SIG-M5 treated with dmso at 0.1 percent for 504 hours (cell line): Measurements from ENCODE around the gene TENM3.

Experiments used
- DNase-seq: peaks from one replicate; lab custom pipeline; 2025; ENCODE audit not compliant: unreplicated experiment; lab: John Stamatoyannopoulos, UW

Gene TENM3

DNA sequence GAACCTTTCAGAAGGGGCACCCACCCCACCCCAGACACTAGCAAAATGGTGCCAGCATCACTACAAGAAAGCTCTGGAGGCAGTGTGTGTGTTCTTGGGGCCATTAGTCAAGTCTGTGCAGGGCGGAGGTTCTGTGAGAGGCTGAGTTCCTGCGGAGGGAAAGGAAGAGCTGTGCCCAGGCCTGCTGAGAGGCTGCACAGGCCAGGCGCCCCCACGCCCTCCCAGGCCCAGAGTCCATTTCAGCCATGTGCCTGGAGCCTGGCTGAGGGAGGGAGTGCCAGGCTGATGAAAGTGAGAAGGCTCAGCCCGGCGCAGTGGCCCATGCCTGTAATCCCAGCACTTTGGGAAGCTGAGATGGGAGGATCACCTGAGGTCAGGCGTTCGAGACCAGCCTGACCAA, 584.0 kb downstream of the TENM3 start:
- no peak for DNase-seq

DNA sequence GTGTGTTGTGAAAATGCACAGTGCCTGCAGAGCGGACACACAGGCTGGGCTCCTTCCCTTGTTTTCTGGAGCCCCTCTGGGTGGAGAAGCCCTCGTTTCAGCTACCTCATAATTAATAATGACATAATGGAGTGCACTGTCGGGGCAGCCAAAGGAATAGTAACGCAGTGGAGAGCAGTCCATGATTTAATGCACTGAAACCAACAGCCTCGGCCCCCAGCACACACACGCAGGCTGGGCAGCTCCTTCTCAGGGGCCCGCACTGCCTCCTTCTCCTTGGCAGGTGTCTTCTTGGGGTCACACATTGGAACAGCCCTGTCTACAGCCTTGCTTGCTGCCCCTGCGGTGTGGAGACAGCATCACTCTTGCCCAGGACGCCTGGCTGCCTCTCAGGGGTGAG, 584.8 kb downstream of the TENM3 start:
- DNase-seq = no peak

DNA sequence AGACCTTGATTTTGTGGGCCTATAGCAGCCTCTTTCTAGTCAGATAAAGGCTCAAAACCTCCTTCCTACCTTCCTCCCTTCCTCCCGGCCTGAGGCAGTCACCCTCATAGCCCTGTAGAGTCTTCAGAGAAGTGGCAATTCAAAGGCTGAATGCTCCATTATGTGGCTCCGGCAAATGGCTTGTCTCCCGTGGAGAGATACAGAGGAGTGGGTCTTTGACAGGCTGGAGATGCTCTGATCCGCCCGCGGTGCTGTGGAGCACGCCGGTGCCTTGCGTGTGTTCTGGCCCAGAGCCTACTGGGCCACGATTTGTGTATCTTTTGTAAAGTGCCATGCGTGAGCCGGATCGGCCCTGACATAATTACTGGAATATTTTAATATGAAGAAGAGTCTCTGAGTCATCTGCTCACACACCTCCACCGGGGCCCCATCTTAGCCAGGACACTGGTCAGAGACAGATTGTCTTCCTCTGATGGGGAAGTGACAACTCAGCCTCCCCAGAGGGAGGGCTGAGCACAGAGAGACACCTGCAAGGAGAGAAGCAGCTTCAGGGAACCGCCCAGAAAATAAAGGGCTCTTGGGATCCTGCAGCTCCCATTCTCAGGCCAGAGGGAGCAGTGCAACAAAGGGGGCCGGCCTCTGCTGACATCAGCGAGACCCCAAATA, 585.3 kb downstream of the TENM3 start:
- no peak for DNase-seq

DNA sequence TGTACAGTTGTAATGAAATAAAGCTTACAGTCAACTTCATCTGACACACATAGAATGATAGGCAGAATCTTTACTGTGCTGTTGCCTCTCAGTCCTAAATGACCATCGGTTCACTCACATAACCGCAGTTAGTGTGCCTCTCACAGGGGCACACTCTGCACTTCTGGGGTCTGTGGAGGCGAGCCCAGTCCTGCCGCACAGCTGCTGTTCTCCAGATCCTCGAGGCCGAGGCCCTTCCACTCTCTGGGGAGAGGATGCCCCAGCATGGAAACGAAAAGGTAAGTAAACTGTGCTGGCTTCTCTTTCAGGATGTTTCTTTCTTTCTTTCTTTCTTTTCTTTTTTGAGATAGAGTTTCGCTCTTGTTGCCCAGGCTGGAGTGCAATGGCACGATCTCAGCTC, 586.0 kb downstream of the TENM3 start:
- DNase-seq = no peak

DNA sequence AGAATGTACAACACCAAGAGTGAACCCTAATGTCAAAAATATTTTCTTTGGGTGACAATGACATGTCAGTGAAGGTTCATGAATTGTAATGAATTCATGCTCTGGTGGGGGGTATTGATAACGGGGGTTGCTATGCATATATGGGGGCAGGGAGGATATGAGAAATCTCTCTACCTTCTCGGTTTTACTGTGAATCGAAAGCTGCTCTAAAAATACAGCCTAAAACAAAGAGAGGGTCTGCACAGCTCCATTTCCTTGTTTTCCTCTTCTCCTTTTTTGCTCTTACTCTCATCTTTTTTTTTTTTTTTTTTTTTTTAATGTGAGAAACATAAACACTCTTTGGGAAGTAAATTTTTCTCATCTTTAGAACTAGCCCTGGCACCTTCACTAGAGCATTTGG, 588.2 kb downstream of the TENM3 start:
- DNase-seq = no peak

DNA sequence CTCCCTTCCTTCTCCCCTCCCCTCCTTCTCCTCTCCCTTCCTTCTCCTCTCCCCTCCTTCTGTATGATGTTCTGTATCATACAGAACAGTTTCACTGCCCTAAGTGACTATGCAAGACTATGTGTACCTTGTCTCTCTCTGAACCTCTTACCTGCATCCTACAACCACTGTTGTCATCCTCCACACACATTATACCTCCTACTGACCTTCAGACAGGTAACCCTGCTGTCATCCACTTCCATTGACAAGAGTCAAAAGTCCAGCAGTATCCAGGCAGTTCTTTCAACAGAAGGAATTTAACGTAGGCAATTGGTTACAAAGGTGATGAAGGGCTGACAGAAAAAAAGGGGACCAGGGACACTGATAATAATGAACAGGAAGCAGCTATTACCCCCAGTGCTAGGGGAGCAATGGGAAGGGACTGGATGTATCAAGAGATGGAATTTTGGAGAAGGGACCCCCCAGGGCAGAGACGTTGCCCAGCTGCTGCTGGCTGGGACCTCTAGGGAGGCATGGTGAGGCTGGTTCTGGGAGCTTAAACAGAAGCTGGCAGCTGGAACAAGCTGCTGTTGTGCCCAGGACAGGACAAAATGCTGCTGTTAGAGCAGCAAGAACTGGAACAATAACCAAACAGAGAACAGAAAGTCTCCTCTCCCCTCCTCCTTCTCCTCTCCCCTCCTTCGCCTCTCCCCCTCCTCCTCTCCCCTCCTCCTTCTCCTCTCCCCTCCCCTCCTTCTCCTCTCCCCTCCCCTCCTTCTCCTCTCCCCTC, 589.3 kb downstream of the TENM3 start:
- no peak for DNase-seq

DNA sequence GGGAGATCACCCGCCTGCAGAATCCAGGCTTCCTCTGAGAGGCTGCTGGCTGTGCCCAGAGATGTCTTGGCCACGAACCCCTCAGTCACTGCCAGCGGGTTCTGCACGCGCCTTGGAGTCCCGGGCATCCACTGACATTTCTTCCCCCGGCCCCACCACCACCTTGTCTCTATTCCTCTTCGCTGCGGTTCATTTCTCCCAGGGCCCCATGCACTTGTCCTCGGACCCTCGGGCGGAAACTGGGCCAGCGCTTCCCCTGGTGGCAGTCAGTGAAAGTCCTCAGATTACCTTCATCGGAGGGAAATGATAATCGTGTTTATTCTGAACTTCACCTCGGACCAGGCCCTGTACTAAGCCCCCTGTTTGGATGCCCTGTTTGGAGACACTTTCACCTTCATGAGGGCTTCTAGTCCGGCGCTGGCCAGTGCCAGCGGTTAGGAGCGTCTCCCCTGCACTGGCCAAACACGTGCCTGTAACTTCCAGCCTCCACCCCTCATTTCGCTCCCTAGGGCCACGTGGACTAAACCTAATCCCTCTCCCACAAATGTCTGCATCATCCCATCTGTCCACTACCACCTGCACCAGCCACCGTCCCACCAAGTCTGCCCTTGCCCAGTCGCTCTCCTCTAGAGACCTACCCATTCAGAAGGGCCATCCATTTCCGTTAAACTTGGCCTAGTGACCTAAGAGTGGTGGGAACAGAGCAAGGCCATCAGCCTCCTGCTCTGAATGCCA, 592.0 kb downstream of the TENM3 start:
- DNase-seq = no peak

DNA sequence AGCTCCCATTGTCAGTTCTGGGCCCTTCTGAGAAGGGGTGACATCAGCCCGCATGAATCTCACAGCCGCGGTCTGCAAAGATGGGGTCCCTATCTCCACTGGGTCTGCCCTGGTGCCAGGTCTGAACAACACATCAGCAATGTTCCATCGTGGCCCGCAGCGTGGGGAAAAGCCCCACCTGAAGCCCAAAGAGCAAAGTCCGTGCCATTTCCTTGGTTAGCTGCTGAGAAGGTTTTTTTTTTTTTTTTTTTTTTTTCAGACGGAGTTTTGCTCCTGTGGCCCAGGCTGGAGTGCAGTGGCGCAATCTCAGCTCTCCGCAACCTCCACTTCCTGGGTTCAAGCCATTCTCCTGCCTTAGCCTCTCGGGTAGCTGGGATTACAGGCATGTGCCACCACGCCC, 594.6 kb downstream of the TENM3 start:
- no peak for DNase-seq

DNA sequence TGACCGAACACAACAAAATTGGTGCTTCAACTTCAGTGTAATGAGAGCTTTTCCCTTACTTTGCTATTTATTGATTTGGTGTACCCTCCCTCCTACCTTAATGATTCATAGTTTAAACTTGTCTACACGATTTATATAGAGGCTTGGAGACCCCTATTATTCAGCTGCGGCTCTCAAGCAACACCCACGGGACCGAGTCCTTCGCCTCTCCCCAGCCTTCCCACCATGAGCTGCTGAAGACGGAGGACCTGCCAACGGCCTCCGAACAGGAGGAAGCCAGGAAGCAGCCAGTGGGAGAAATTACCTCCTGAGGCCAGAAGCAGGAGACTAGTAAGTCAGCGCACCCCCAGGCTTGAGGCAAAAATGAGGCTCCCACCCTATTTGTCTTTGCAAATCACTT, 595.3 kb downstream of the TENM3 start:
- DNase-seq = no peak

DNA sequence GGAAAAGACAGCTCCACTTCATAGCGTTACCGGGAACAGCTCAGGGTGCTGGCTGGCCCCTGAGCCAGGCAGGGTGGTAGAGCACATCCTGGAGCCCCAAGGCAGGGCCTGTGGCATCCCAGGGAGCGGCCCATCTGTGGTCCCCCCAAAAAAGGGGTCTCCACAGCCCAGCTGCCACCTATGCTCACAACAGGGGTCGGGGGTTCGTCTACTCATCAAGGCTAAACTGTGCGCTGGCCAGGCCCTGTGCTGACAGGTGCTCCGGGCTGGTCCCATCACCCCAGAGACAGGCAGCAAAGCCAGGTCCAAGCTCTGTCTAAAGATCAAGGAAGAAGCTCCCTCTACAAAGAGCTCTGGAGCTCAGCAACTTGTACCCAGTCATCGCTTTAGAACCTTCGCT, 596.1 kb downstream of the TENM3 start:
- no peak for DNase-seq

DNA sequence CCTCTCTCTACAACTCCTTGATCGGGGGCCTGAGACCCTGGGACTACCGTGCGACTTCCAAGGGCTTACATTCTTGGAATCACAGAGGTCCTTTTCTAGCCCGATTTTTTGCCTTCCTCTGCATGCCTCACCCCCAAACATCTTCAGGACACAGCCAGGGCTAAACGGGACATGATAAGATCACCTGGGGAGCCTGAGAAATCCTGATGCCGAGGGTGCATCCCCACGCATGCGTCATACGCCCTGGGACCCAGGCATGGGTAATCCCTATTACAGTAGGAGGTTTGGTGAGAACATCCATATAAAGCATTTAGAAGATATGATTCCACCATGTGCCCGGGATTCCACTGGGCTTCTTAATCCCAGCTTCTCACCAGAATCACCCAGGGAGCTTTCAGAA, 596.9 kb downstream of the TENM3 start:
- DNase-seq = no peak

DNA sequence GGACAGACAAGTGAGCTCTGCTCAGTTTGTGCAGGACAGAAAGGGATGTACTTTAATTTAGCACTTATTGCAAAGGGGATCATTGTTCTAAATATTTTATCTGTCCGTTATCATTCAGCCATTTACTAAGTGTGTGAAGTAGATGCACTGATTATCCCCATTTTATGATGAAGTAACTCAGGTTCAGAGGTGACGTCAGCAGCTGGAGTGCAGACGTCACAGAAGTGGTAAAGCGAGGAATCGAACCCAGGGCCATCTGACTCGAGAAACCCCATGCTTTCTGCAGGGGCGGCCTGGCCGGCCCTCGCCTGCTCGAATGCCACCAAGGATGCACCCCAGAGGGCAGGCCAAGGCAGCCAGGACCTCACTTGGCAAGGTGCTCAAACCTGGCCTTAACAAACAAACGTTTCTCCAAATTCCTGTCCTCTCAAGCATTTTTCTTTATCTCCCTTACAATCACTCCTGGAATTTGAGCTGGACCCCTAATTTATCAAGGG, 599.0 kb downstream of the TENM3 start:
- DNase-seq = no peak

DNA sequence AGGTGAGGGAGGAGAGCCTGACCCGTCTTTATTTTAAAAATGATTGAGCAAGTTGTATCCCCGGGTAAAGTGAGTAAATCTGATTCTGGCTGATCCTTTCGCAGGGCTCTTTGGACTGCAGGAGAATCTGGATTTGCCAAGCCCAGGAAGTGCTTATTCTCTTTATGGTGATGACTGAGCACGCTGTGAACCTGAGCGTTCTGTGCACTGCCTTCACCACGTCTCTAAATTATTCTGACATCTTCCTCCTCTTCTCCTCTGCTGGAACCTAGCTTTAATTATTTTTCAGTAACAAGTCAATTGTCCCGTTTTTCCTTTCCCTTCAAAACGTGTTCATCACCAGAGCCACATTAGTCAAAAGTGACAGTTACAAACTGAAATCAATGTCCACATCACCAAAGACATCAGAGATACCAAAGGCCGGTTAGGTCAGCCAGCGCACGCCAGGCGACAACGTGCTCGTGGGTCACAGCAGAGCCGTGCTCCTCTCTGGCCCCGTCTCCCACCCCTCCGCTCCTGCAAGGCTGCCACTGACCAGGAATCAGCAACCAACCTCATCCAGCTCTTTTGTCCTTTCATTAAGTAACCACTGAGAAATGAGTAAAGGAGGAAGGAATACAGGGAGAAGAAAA, 599.7 kb downstream of the TENM3 start:
- DNase-seq = no peak

DNA sequence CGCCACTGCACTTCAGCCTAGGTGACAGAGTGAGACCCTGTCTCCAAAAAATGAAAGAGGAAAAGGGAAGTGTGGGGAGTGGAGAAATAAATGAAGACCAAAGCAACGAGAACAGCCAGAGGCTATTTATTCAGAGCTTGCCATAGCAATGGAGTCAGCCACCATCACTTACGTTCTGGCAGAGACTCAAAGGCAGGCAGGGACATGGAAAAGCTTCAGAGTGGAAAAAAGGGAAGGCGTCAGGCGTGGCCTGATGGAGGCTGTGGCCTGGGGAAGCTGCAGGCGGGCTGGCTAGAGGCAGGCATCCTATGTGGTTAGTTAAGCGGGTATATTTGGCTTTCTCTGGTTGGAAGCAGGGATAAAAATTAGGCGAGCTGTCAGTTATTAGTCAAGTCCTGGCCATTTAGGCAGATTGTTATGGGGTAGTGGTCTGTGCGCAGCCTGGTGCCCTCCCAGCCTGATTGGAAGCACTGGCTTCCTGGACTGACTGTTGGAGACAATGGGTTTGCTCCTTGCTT, 600.7 kb downstream of the TENM3 start:
- peak; percentile 8 for DNase-seq

DNA sequence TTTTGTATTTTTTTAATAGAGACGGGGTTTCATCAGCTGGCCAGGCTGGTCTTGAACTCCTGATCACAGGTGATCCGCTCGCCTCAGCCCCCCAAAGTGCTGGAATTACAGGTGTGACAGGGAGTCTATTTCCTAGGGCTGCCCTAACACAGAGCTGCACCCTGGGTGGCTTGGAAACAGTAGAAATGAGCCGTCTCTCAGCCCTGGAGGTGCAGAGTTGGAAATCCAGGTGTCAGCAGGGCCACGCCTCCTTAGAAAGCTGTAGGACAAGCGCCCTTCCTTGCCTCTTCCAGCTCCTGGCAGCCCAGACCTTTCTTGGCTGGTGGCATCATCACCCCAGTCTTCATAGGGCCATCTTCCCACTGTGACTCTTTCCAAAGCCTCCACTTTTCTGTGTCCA, 602.4 kb downstream of the TENM3 start:
- DNase-seq = no peak

DNA sequence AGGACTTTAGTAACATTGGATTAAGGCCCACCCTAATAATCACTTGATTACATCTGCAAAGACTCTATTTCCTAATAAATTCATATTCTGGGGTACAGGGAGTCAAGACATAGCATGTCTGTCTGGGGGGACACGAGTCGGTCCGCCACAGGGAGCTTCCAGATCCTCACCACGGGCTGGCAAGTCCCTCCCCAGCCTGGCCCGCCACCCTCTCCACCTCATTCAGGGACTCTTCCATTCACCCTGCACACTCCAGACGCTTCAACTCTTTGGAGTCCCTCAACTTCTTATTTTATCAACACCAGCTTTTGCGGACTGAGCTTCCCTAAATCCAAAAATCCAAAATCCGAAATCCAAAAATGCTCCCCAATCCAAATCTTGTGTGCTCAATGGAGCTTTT, 602.8 kb downstream of the TENM3 start:
- DNase-seq = no peak

DNA sequence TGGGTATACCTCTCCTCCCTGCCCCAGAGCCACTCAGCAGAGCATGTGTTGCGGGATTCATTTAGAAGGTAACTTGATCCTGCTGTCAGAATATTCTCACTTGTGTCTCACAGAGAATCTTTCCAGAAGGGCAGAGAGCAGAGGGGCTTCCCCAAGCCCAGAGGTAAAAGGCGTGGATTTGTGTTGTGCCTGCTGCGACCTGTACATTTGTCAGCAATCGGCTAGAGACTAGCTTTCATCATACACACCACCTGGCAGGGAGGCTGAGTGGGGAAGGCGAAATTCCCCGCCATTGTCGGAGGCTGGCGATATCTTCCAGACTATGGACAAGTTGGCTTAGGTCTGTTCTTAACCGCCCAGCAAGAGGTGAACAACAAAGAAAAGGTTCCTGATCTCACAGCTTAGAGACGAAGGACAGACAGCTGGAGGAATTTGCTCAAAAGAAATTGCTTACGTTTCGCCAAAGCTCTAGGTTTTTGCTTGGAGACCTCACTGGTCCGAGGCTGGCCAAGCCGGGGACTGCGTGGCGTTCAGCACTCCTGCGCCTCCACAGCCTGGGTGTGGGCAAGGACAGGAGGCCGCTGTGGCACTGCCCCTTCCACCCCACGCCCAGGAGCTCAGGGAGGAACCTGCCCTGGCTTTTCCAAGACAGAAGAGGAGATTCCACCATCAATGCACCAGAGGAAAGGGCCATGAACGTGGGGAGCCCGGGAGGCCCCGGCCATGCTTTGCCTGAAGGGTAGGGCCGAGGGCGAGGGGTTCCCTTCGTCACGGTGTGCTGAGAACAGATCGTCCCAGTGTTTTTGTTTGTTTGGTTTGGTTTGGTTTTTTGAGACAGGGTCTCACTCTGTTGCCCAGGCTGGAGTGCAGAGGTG, 604.6 kb downstream of the TENM3 start:
- DNase-seq = no peak

DNA sequence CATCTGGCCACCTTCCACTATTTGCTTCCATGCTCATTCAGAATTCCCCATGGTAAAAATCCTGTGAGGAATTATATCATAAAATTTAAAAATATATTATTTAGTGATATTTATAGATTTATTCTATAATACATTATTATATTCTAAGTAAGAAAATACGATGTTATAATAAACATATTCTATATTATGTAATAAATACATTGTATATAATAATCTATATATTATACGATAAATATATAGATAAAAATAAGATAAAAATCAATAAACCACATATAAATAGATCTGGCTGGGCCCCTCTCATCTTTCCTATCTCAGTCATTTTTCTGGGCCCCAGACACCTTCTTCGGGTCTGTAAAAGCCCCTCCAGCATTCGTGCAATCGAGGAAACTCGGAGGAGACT, 605.5 kb downstream of the TENM3 start:
- DNase-seq = no peak
